ENCODE measurements around the gene ALDH3B1. TPM values are rescaled to one million over a fixed set of nuclear protein-coding genes. Genes with fewer than 3 reads are reported as not detected.
A peak's percentile ranks its signal among the peaks of the same experiment; 100 is the strongest.

Gene ALDH3B1
- total RNA-seq, 1 donor from 2014 or later: 1.3 TPM

- Histone ChIP-seq H3K9me3 (ENCODE audit: insufficient read depth, low read depth, low read length) (no peaks in the 10 kb centered on the region), H3K4me2 (ENCODE audit: low read length) (peak overlapping the region; percentile 83), H2AFZ (ENCODE audit: low read depth, low read length) (no peak overlapping the region), H3K27ac (ENCODE audit: low read depth, low read length) (no peak overlapping the region), H4K20me1 (ENCODE audit: insufficient read depth, low read length) (no peaks in the 10 kb centered on the region), H3K36me3 (ENCODE audit: insufficient read depth, low read length) (no peaks in the 10 kb centered on the region), H3K4me3 (ENCODE audit: insufficient read depth, low read depth, low read length) (no peak overlapping the region), H3K27me3 (ENCODE audit: insufficient read depth, low read length) (no peaks in the 10 kb centered on the region), H3K9ac (ENCODE audit: low read length) (no peak overlapping the region), H3K79me2 (ENCODE audit: insufficient read depth, low read length) (no peaks in the 10 kb centered on the region), H3K4me1 (ENCODE audit: insufficient read depth, low read length) (no peaks in the 10 kb centered on the region)
- no peak for FAIRE-seq
- peaks cover 8% of the 10 kb centered on the region for H3K36me3 Mint-ChIP-seq (ENCODE audit: low read depth, unreplicated experiment)
- peak overlapping the region; percentile 90 for H3K4me3 Mint-ChIP-seq (ENCODE audit: unreplicated experiment)
- H3K27ac Mint-ChIP-seq (ENCODE audit: unreplicated experiment): no peak overlapping the region
- no peak for DNase-seq (ENCODE audit: low read depth)
- H3K9me3 Mint-ChIP-seq (ENCODE audit: unreplicated experiment): no peaks in the 10 kb centered on the region
- H3K4me1 Mint-ChIP-seq (ENCODE audit: low read depth, unreplicated experiment): no peaks in the 10 kb centered on the region
- H3K27me3 Mint-ChIP-seq (ENCODE audit: low read depth, unreplicated experiment): peaks cover 12% of the 10 kb centered on the region
- TF ChIP-seq CTCF (IDR thresholded peaks at IDR 0.05; ENCODE audit: insufficient read depth, low read depth, low read length) (no peak), EZH2 (IDR thresholded peaks at IDR 0.05; ENCODE audit: insufficient read depth, low read length) (no peak)
These were observed 7.6 kb upstream of the ALDH3B1 start for GRCh38 chr11:68002575-68002937.

- Mint-ChIP-seq H3K4me3 (ENCODE audit: unreplicated experiment) (peak overlapping the region; percentile 90), H3K27me3 (ENCODE audit: low read depth, unreplicated experiment) (peaks cover 12% of the 10 kb centered on the region), H3K27ac (ENCODE audit: unreplicated experiment) (peak overlapping the region; percentile 47), H3K36me3 (ENCODE audit: low read depth, unreplicated experiment) (peaks cover 4% of the 10 kb centered on the region), H3K9me3 (ENCODE audit: unreplicated experiment) (no peaks in the 10 kb centered on the region), H3K4me1 (ENCODE audit: low read depth, unreplicated experiment) (no peaks in the 10 kb centered on the region)
- FAIRE-seq (no peak), DNase-seq (ENCODE audit: low read depth) (no peak)
- Histone ChIP-seq H3K79me2 (ENCODE audit: insufficient read depth, low read length) (no peaks in the 10 kb centered on the region), H3K4me1 (ENCODE audit: insufficient read depth, low read length) (no peaks in the 10 kb centered on the region), H4K20me1 (ENCODE audit: insufficient read depth, low read length) (no peaks in the 10 kb centered on the region), H3K9me3 (ENCODE audit: insufficient read depth, low read depth, low read length) (no peaks in the 10 kb centered on the region), H3K27me3 (ENCODE audit: insufficient read depth, low read length) (no peaks in the 10 kb centered on the region), H3K36me3 (ENCODE audit: insufficient read depth, low read length) (no peaks in the 10 kb centered on the region), H3K9ac (ENCODE audit: low read length) (peak overlapping the region; percentile 16), H2AFZ (ENCODE audit: low read depth, low read length) (peak overlapping the region; percentile 73), H3K4me2 (ENCODE audit: low read length) (peak overlapping the region; percentile 83), H3K4me3 (ENCODE audit: insufficient read depth, low read depth, low read length) (peak overlapping the region; percentile 51), H3K27ac (ENCODE audit: low read depth, low read length) (no peak overlapping the region)
- TF ChIP-seq CTCF (IDR thresholded peaks at IDR 0.05; ENCODE audit: insufficient read depth, low read depth, low read length): no peak
- no peak for TF ChIP-seq EZH2 (IDR thresholded peaks at IDR 0.05; ENCODE audit: insufficient read depth, low read length)
These were observed 6.9 kb upstream of the ALDH3B1 start for GRCh38 chr11:68002938-68003845.
